ENCODE measurements around the gene TULP4. TPM values are rescaled to one million over a fixed set of nuclear protein-coding genes. Genes with fewer than 3 reads are reported as not detected.

Gene TULP4
- total RNA-seq, 1 experiment from 2014 or later, result 21.5 TPM

GRCh38 chr6:158480989-158481388, 168.7 kb downstream of the TULP4 start:
- Histone ChIP-seq H3K4me1 (ENCODE audit: insufficient read depth, low read length) (peaks cover 28% of the 10 kb centered on the region), H3K9ac (ENCODE audit: low read length) (no peak overlapping the region), H3K4me2 (ENCODE audit: low read length) (peak overlapping the region; percentile 46; the same call in 1 of the 2 replicates), H3F3A (ENCODE audit: low read length, unreplicated experiment) (no peaks in the 10 kb centered on the region), H3K36me3 (ENCODE audit: low read depth, low read length) (0 out of 2 replicates have a peak, but pooled peaks cover 4% of the 10 kb centered on the region), H3K9me3 (ENCODE audit: low read length) (no peaks in the 10 kb centered on the region), H3K79me2 (ENCODE audit: low read length) (no peaks in the 10 kb centered on the region), H4K20me1 (ENCODE audit: low read length) (no peaks in the 10 kb centered on the region), H3K4me3 (ENCODE audit: low read length) (no peak overlapping the region), H3K27ac (ENCODE audit: low read length) (peak overlapping the region; percentile 75), H3K27me3 (ENCODE audit: low read length) (no peaks in the 10 kb centered on the region), H2AFZ (ENCODE audit: low read length) (no peak overlapping the region), H3K9me2 (replicated peaks; ENCODE audit: low read length) (no peaks in the 10 kb centered on the region)
- TF ChIP-seq EZH2 (IDR thresholded peaks at IDR 0.05; ENCODE audit: low read length, unreplicated experiment), result no peak
- TF ChIP-seq EZH2phosphoT487 (IDR thresholded peaks at IDR 0.05; ENCODE audit: borderline replicate concordance, low read length), result no peak
- TF ChIP-seq, protein P1, sequence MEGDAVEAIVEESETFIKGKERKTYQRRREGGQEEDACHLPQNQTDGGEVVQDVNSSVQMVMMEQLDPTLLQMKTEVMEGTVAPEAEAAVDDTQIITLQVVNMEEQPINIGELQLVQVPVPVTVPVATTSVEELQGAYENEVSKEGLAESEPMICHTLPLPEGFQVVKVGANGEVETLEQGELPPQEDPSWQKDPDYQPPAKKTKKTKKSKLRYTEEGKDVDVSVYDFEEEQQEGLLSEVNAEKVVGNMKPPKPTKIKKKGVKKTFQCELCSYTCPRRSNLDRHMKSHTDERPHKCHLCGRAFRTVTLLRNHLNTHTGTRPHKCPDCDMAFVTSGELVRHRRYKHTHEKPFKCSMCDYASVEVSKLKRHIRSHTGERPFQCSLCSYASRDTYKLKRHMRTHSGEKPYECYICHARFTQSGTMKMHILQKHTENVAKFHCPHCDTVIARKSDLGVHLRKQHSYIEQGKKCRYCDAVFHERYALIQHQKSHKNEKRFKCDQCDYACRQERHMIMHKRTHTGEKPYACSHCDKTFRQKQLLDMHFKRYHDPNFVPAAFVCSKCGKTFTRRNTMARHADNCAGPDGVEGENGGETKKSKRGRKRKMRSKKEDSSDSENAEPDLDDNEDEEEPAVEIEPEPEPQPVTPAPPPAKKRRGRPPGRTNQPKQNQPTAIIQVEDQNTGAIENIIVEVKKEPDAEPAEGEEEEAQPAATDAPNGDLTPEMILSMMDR (conservative IDR thresholded peaks at IDR 0.05; ENCODE audit: low read depth, low read length), result no peak
- ATAC-seq, result no peak
- BruUV-seq (replicated peaks), result no TSS peak
- intact Hi-C loops (cut with micrococcal nuclease), result no loop called here
- POLR2A ChIA-PET (ENCODE audit: unreplicated experiment), result no interaction called here
- CTCF ChIA-PET, result no interaction called here
- DNase-seq, result no peak

- Histone ChIP-seq H3K4me2 (ENCODE audit: low read length) (peak overlapping the region; percentile 69), H3K79me2 (ENCODE audit: low read length) (no peaks in the 10 kb centered on the region), H3K27ac (ENCODE audit: low read length) (peak overlapping the region; percentile 75), H3K9me3 (ENCODE audit: low read length) (no peaks in the 10 kb centered on the region), H3K9me2 (replicated peaks; ENCODE audit: low read length) (no peaks in the 10 kb centered on the region), H3K27me3 (ENCODE audit: low read length) (no peaks in the 10 kb centered on the region), H3K9ac (ENCODE audit: low read length) (peak overlapping the region; percentile 24; the same call in 1 of the 2 replicates), H3K36me3 (ENCODE audit: low read depth, low read length) (0 out of 2 replicates have a peak, but pooled peaks cover 4% of the 10 kb centered on the region), H4K20me1 (ENCODE audit: low read length) (no peaks in the 10 kb centered on the region), H3K4me3 (ENCODE audit: low read length) (0 out of 2 replicates have a peak overlapping the region, but pooled peaks have one; percentile 15), H2AFZ (ENCODE audit: low read length) (no peak overlapping the region), H3K4me1 (ENCODE audit: insufficient read depth, low read length) (peaks cover 19% of the 10 kb centered on the region), H3F3A (ENCODE audit: low read length, unreplicated experiment) (no peaks in the 10 kb centered on the region)
- POLR2A ChIA-PET (ENCODE audit: unreplicated experiment), result no interaction called here
- CTCF ChIA-PET, result interaction anchor here (0.5 kb wide), 1 partner anchor 196 kb away, joined by 3 read pairs; no protein-coding TSS in a partner anchor
- ATAC-seq (peak; percentile 97), DNase-seq (peak; percentile 88)
- intact Hi-C loops (cut with micrococcal nuclease), result no loop called here
- TF ChIP-seq EZH2 (IDR thresholded peaks at IDR 0.05; ENCODE audit: low read length, unreplicated experiment), result no peak
- BruUV-seq (replicated peaks), result no TSS peak
Measured at GRCh38 chr6:158481690-158482473, 169.6 kb downstream of the TULP4 start.

DNA sequence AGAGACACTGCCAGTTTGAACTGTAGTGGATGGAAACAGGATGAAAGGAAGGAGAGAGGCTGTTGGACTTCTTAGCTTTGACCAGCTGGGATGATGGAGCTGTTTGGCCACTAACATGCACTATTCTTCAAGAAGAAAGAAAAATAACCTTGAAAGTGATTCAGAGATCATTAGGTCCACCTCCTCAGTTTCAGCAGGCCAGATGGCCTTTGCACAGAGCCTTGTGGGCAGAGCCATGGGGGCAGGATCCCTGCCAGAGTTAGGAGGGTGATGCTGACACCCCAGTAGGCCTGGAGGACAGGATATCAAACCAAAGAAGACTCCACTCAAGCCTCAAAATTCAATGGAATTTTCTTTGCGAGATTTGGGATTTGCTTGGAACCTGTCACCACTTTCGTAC, 173.2 kb downstream of the TULP4 start:
- POLR2A ChIA-PET (ENCODE audit: unreplicated experiment), result no interaction called here

More for the DNA sequence above, 173.2 kb downstream of the TULP4 start:
- Histone ChIP-seq H3F3A (ENCODE audit: low read length, unreplicated experiment) (no peaks in the 10 kb centered on the region), H3K79me2 (ENCODE audit: low read length) (no peaks in the 10 kb centered on the region), H3K27me3 (ENCODE audit: low read length) (no peaks in the 10 kb centered on the region), H3K9ac (ENCODE audit: low read length) (no peak overlapping the region), H4K20me1 (ENCODE audit: low read length) (no peaks in the 10 kb centered on the region), H3K4me3 (ENCODE audit: low read length) (no peak overlapping the region), H3K27ac (ENCODE audit: low read length) (no peak overlapping the region), H3K4me1 (ENCODE audit: insufficient read depth, low read length) (peaks cover 32% of the 10 kb centered on the region), H2AFZ (ENCODE audit: low read length) (no peak overlapping the region), H3K4me2 (ENCODE audit: low read length) (no peak overlapping the region), H3K9me2 (replicated peaks; ENCODE audit: low read length) (no peaks in the 10 kb centered on the region), H3K9me3 (ENCODE audit: low read length) (no peaks in the 10 kb centered on the region), H3K36me3 (ENCODE audit: low read depth, low read length) (no peaks in the 10 kb centered on the region)
- ATAC-seq (no peak), DNase-seq (no peak)
- CTCF ChIA-PET, result no interaction called here
- intact Hi-C loops (cut with micrococcal nuclease), result no loop called here
- BruUV-seq (replicated peaks), result no TSS peak
- TF ChIP-seq EZH2phosphoT487 (IDR thresholded peaks at IDR 0.05; ENCODE audit: borderline replicate concordance, low read length) (no peak), EZH2 (IDR thresholded peaks at IDR 0.05; ENCODE audit: low read length, unreplicated experiment) (no peak)
- TF ChIP-seq, protein P1 (conservative IDR thresholded peaks at IDR 0.05; ENCODE audit: low read depth, low read length), result no peak

All from PC-3 (cell line).